ENCODE measurements around the gene ZNF487. TPM values are rescaled to one million over a fixed set of nuclear protein-coding genes. Genes with fewer than 3 reads are reported as not detected.

Gene ZNF487
- 1.5 and 2.5 TPM in 2 replicates for total RNA-seq (2013; cell fraction: nucleolus; rRNA removed)
- 1.5 and 1.8 TPM in 2 replicates for total RNA-seq (2014; rRNA removed)
- 1.6 and 2.0 TPM in 2 replicates for total RNA-seq (2014; rRNA removed; fragmentation: Illumina TruSeq; extraction: Trizol)
- total RNA-seq (2021), result 0.74 and 1.1 TPM in 2 replicates
- polyA plus RNA-seq (2011; ENCODE audit: low read depth), result 0.54 TPM
- polyA plus RNA-seq (2011; rRNA removed), result 0.98 and 1.0 TPM in 2 replicates
- polyA plus RNA-seq (2011; cell fraction: cytosol; rRNA removed), result 0.84 and 1.4 TPM in 2 replicates
- polyA plus RNA-seq (2011; cell fraction: nucleus; rRNA removed), result 0.28 and 0.50 TPM in 2 replicates
- polyA plus RNA-seq (2012), result 0.79 and 0.92 TPM in 2 replicates
- 2.1 and 5.3 TPM in 2 replicates for polyA plus RNA-seq (2014; fragmentation: Illumina TruSeq; extraction: Trizol)
- polyA plus RNA-seq (2014; fragmentation: Nextera tagmentation; extraction: Ambion mirVana), result 1 to 10 TPM in 1 of 2 experiments, under 1 TPM in 1; 0.77 to 1.3 TPM
- polyA plus RNA-seq (2014; rRNA removed), result 0.72 and 1.4 TPM in 2 replicates
- 1 to 10 TPM in 1 of 2 experiments, under 1 TPM in 1; 0.89 to 1.0 TPM for polyA plus RNA-seq (2016; fragmentation: Nextera tagmentation; extraction: Ambion mirVana)
- polyA minus RNA-seq (2011; rRNA and poly(A)+ RNA removed), result 0.72 and 1.2 TPM in 2 replicates
- polyA minus RNA-seq (2011; cell fraction: cytosol; rRNA and poly(A)+ RNA removed), result not detected in 2 replicates
- 0.24 and 0.57 TPM in 2 replicates for polyA minus RNA-seq (2011; cell fraction: nucleus; rRNA and poly(A)+ RNA removed)
- Bru-seq, nascent RNA, result percentile 43 among the genes with signal in this experiment
- percentile 38 among the genes with signal in this experiment for BruChase-seq, experiment 1, labeled RNA remaining after a 6-hour chase
- percentile 41 among the genes with signal in this experiment for BruChase-seq, experiment 2, labeled RNA remaining after a 2-hour chase
- long read RNA-seq, experiment 1, result 0 reads
- long read RNA-seq, experiment 2, partial matches to known transcripts, result 0 of 7 reads
- long read RNA-seq, experiment 2, other reads (novel, unspliced or antisense), result 3 of 7 reads

GRCh38 chr10:43436291-43437140, at the start of gene ZNF487:
Gene ZNF487 (plus strand): TSS chr10:43437111. CDS start chr10:43475814, 38,703 bp downstream.
- ChIA-PET POLR2A (interaction anchor here (0.6 to 1.3 kb wide), 7 partner anchors 13 to 291 kb away, joined by 3 to 7 read pairs (median 3); no protein-coding TSS in a partner anchor), CTCF (interaction anchor here (0.6 to 1.2 kb wide), 2 partner anchors 17 to 43 kb away, joined by 3 read pairs; no protein-coding TSS in a partner anchor), SMC1A (ENCODE audit: uncharacterized antibody, unreplicated experiment) (interaction anchor here (1.2 kb wide), 1 partner anchor 19 kb away, joined by 3 read pairs; no protein-coding TSS in a partner anchor), RAD21 (ENCODE audit: unreplicated experiment) (interaction anchor here (0.6 to 1.4 kb wide), 5 partner anchors 9 to 130 kb away, joined by 3 to 5 read pairs (median 3); no protein-coding TSS in a partner anchor)
- H3K4me1 ChIP-seq (ENCODE audit: control insufficient read depth, insufficient read depth, low read length), result peaks cover 4% of the 10 kb centered on the region
- H3K9me3 ChIP-seq (replicated peaks; ENCODE audit: control insufficient read depth, insufficient read depth, low read length), result no peaks in the 10 kb centered on the region
- no peaks in the 10 kb centered on the region for H3K36me3 ChIP-seq (ENCODE audit: control insufficient read depth in 2 of 2, insufficient read depth in 2 of 2, low read length in 1 of 2)
- ATAC-seq (peak; percentile 98), DNase-seq (ENCODE audit: low read depth, low spot score) (no peak), FAIRE-seq (peak; percentile 71)
- no peaks in the 10 kb centered on the region for H3K27me3 ChIP-seq (replicated peaks in 1 of 2; ENCODE audit: control insufficient read depth in 2 of 2, insufficient read depth in 2 of 2, low read length in 1 of 2)
- BruUV-seq (replicated peaks), result TSS peak; percentile 100
- H3K4me2 ChIP-seq (ENCODE audit: control insufficient read depth, insufficient read depth), result peak within 1 kb of the TSS; percentile 89
- H3K79me2 ChIP-seq (ENCODE audit: control insufficient read depth, insufficient read depth, low read length), result peaks cover 5% of the 10 kb centered on the region
- peak within 1 kb of the TSS; percentile 94 for H3K9ac ChIP-seq (ENCODE audit: control insufficient read depth, insufficient read depth, low read length)
- 3% methylated on average over 50 of the region's 69 CpGs for WGBS (ENCODE audit: insufficient coverage, insufficient replicate concordance, low lambda C conversion rate, missing lambda C conversion rate)
- intact Hi-C loops (cut with micrococcal nuclease; ENCODE audit: unreplicated experiment) (loop anchor here (2.0 kb wide), 1 partner anchor 28 kb away; the partner anchor contains the start of gene HNRNPF), in situ Hi-C loops (cut with MboI) (no loop called here)
- H2AFZ ChIP-seq (ENCODE audit: control insufficient read depth, low read depth, low read length), result peak within 1 kb of the TSS; percentile 99
- peak within 1 kb of the TSS; percentile 74 for H3K4me3 ChIP-seq
- no peaks in the 10 kb centered on the region for H4K20me1 ChIP-seq (ENCODE audit: control insufficient read depth, insufficient read depth)
- peak within 1 kb of the TSS; percentile 93 for H3K27ac ChIP-seq (ENCODE audit: control insufficient read depth, insufficient read depth)
- TF ChIP-seq ZNF217 (IDR thresholded peaks at IDR 0.05), result 0 out of 2 replicates have a peak, but pooled peaks have one; percentile 28
- no peak for TF ChIP-seq SREBF1 (IDR thresholded peaks at IDR 0.05; ENCODE audit: low read length)
- peak; percentile 79; the same call in 1 of the 2 replicates for TF ChIP-seq ASH2L (IDR thresholded peaks at IDR 0.05; ENCODE audit: borderline replicate concordance, low read depth)
- TF ChIP-seq TAF1 (IDR thresholded peaks at IDR 0.05; ENCODE audit: borderline replicate concordance, low read depth, low read length), result peak; percentile 37; the same call in 1 of the 2 replicates
- no peak for TF ChIP-seq RCOR1 (conservative IDR thresholded peaks at IDR 0.05; ENCODE audit: low read depth, low read length)
- no peak for TF ChIP-seq ZNF384 (IDR thresholded peaks at IDR 0.05; ENCODE audit: borderline replicate concordance, low read depth, low read length)
- peak; percentile 72; the same call in 1 of the 2 replicates for TF ChIP-seq BACH1 (IDR thresholded peaks at IDR 0.05; ENCODE audit: borderline replicate concordance)
- no peak for TF ChIP-seq MTA3 (IDR thresholded peaks at IDR 0.05; ENCODE audit: borderline replicate concordance, low read length)
- TF ChIP-seq BCL3 (IDR thresholded peaks at IDR 0.05; ENCODE audit: borderline replicate concordance, insufficient read depth, low read depth, low read length, poor library complexity, severe bottlenecking), result no peak
- TF ChIP-seq CUX1 (IDR thresholded peaks at IDR 0.05; ENCODE audit: insufficient replicate concordance, low read depth, low read length), result no peak

All from GM12878 (cell line).